CD14-positive monocyte (primary cell): Measurements from ENCODE around the gene SLC10A7. TPM values are rescaled to one million over a fixed set of nuclear protein-coding genes. Genes with fewer than 3 reads are reported as not detected.

ENCODE experiments used
- DNase-seq, 3 donors: peaks; one replicate each; pipeline ENCODE4 v3.0.0-alpha.2; 2011 to 2022
- H2AFZ ChIP-seq: 2 replicates; pipeline ENCODE4 v1.6.0; 2012; ENCODE audit warnings: mild to moderate bottlenecking, low read depth, low read length, inconsistent platforms; ENCODE audit not compliant: insufficient read depth, poor library complexity, severe bottlenecking
- H3K27ac ChIP-seq, 2 donors: 1 replicate in 1 of 2; 2 replicates in 1 of 2; pipeline ENCODE4 v1.5.1; 2012 to 2013; ENCODE audit warnings: low read length in 2 of 2, control low read depth in 1 of 2, inconsistent platforms in 1 of 2, low read depth in 1 of 2, mild to moderate bottlenecking in 1 of 2
- H3K27me3 ChIP-seq, 2 donors: one replicate each; pipeline versions ENCODE4 v1.6.0 to v1.6.1; 2011 to 2013; ENCODE audit warnings: low read length in 2 of 2; ENCODE audit not compliant: control insufficient read depth in 2 of 2, insufficient read depth in 2 of 2
- H3K36me3 ChIP-seq, 2 donors: replicated peaks in 1 of 2; 1 replicate in 1 of 2; 2 replicates in 1 of 2; pipeline versions ENCODE4 v1.5.1 to v1.6.1; 2012 to 2013; ENCODE audit warnings: low read length in 2 of 2, control low read depth in 1 of 2, inconsistent platforms in 1 of 2, mild to moderate bottlenecking in 1 of 2; ENCODE audit not compliant: insufficient read depth in 2 of 2, control insufficient read depth in 1 of 2
- H3K4me1 ChIP-seq, 2 donors: 1 replicate in 1 of 2; 2 replicates in 1 of 2; pipeline versions ENCODE4 v1.5.1 to v1.6.1; 2012 to 2013; ENCODE audit warnings: low read length in 2 of 2, control low read depth in 1 of 2, inconsistent platforms in 1 of 2, mild to moderate bottlenecking in 1 of 2, moderate library complexity in 1 of 2; ENCODE audit not compliant: insufficient read depth in 2 of 2, control insufficient read depth in 1 of 2
- H3K4me2 ChIP-seq: replicated peaks from 2 replicates; pipeline ENCODE3; 2012; ENCODE audit warnings: low read length, moderate library complexity, mild to moderate bottlenecking; ENCODE audit not compliant: poor library complexity, severe bottlenecking; ENCODE audit errors: extremely low read depth
- H3K4me3 ChIP-seq, 3 experiments: fragments of 200-600 bp in 1 of 3; sonication (generic) in 1 of 3; replicated peaks in 1 of 3; 1 replicate in 2 of 3; 2 replicates in 1 of 3; pipeline ENCODE4 v1.5.1; 2011 to 2013; ENCODE audit warnings: low read length in 3 of 3, mild to moderate bottlenecking in 3 of 3, control low read depth in 2 of 3, low read depth in 2 of 3, inconsistent platforms in 1 of 3, moderate library complexity in 1 of 3
- H3K79me2 ChIP-seq: 2 replicates; pipeline ENCODE4 v1.6.0; 2012; ENCODE audit warnings: mild to moderate bottlenecking, control low read depth, inconsistent platforms, low read length, moderate library complexity; ENCODE audit not compliant: insufficient read depth
- H3K9ac ChIP-seq: 2 replicates; pipeline ENCODE4 v1.6.0; 2017; ENCODE audit warnings: low read length, mild to moderate bottlenecking; ENCODE audit not compliant: insufficient read depth, poor library complexity, severe bottlenecking
- H3K9me3 ChIP-seq, 2 donors: replicated peaks in 1 of 2; 1 replicate in 1 of 2; 2 replicates in 1 of 2; pipeline versions ENCODE4 v1.5.1 to v1.6.1; 2012 to 2013; ENCODE audit warnings: low read length in 2 of 2, control low read depth in 1 of 2; ENCODE audit not compliant: control insufficient read depth in 1 of 2, insufficient read depth in 1 of 2
- H4K20me1 ChIP-seq: 2 replicates; pipeline ENCODE4 v1.6.0; 2012; ENCODE audit warnings: mild to moderate bottlenecking, low read length, control low read depth, moderate library complexity; ENCODE audit not compliant: insufficient read depth
- H3K27ac Mint-ChIP-seq, 7 donors: one replicate each; pipeline ENCODE4 v1.8.0; 2020; ENCODE audit warnings: mild to moderate bottlenecking in 7 of 7, mixed read lengths in 7 of 7, moderate library complexity in 6 of 7, inconsistent platforms in 2 of 7
- H3K27me3 Mint-ChIP-seq, 3 donors: one replicate each; pipeline ENCODE4 v1.8.0; 2021 to 2022; ENCODE audit warnings: low read depth in 3 of 3, mild to moderate bottlenecking in 3 of 3, mixed read lengths in 3 of 3, moderate library complexity in 3 of 3, inconsistent platforms in 1 of 3
- H3K36me3 Mint-ChIP-seq, 2 donors: one replicate each; pipeline ENCODE4 v1.8.0; 2020; ENCODE audit warnings: mixed read lengths in 2 of 2, inconsistent platforms in 1 of 2, mild to moderate bottlenecking in 1 of 2
- H3K4me1 Mint-ChIP-seq: one replicate; pipeline ENCODE4 v1.8.0; 2020; ENCODE audit warnings: mild to moderate bottlenecking, mixed read lengths
- H3K4me3 Mint-ChIP-seq, 2 donors: one replicate each; pipeline ENCODE4 v1.8.0; 2020; ENCODE audit warnings: mild to moderate bottlenecking in 2 of 2, mixed read lengths in 2 of 2, moderate library complexity in 1 of 2
- H3K9me3 Mint-ChIP-seq, 7 donors: one replicate each; pipeline ENCODE4 v1.8.0; 2020 to 2022; ENCODE audit warnings: mixed read lengths in 7 of 7, mild to moderate bottlenecking in 6 of 7, moderate library complexity in 6 of 7, inconsistent platforms in 2 of 7
- WGBS: methylation state at CpG from one replicate; pipeline ENCODE4 v1.1.5; 2013; ENCODE audit warnings: missing lambda C conversion rate; ENCODE audit not compliant: insufficient coverage; 5-methylcytosine and 5-hydroxymethylcytosine counted together
- intact Hi-C, 2 donors: fragments of 100-400 bp; cut with micrococcal nuclease; formaldehyde crosslinking; loops; one replicate each; pipeline versions ENCODE4 v1.15.0 to v1.15.1; 2023
- polyA plus RNA-seq, 3 donors: library from polyadenylated mRNA; depleted of rRNA in 1 of 3; unstranded in 2 of 3; stranded (reverse) in 1 of 3; fragments of 300-500 nt in 2 of 3; fragments of >200 nt in 1 of 3; fragmentation: Illumina TruSeq in 2 of 3; gene quantifications; 1 replicate in 2 of 3; 2 replicates in 1 of 3; pipeline ENCODE4 v1.2.3, GENCODE V29; 2012 to 2021
- TF ChIP-seq, protein P1 (sequence below): fragments of 200-600 bp; IDR thresholded peaks from one replicate; pipeline ENCODE4 v1.8.0; 2022; ENCODE audit warnings: antibody characterized with exemption, mild to moderate bottlenecking

SLC10A7 gene
- polyA plus RNA-seq, 3 donors = 6.6 to 8.3 (median 6.8) TPM

DNA sequence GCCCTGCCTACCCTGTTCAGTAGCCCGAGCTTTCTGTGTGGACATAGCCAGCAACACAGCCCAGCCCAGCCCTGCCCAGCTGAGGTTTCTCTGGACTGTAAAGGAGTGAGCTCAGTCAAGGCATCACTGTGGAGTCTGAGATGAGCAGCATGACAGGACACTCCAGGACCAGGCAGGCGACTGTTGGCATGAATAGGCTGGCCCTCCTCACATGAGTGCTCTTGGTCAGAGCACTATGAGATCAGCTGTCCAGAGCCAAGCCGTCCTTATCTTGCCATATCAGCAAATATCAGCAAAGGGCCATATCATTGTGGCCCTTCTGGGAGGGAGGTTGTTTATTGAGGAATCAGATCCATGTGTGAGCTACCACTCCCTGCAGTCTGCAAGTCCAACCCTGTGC lies 276.5 kb downstream of the SLC10A7 start:
- H3K27me3 Mint-ChIP-seq = peaks cover 4 to 7% (median 6%) of the 10 kb centered on the region in 3 donors
- Histone ChIP-seq H3K4me2 (no peak overlapping the region), H3K36me3 (no peaks in the 10 kb centered on the region), H3K9ac (no peak overlapping the region), H3K4me3 (no peak overlapping the region), H3K27ac (no peak overlapping the region), H3K4me1 (peaks cover 0 to 3% of the 10 kb centered on the region in 2 donors), H2AFZ (no peak overlapping the region), H3K9me3 (no peaks in the 10 kb centered on the region), H3K27me3 (no peaks in the 10 kb centered on the region), H4K20me1 (no peaks in the 10 kb centered on the region), H3K79me2 (no peaks in the 10 kb centered on the region)
- H3K4me3 Mint-ChIP-seq = no peak overlapping the region
- no peak for DNase-seq
- TF ChIP-seq, protein P1, sequence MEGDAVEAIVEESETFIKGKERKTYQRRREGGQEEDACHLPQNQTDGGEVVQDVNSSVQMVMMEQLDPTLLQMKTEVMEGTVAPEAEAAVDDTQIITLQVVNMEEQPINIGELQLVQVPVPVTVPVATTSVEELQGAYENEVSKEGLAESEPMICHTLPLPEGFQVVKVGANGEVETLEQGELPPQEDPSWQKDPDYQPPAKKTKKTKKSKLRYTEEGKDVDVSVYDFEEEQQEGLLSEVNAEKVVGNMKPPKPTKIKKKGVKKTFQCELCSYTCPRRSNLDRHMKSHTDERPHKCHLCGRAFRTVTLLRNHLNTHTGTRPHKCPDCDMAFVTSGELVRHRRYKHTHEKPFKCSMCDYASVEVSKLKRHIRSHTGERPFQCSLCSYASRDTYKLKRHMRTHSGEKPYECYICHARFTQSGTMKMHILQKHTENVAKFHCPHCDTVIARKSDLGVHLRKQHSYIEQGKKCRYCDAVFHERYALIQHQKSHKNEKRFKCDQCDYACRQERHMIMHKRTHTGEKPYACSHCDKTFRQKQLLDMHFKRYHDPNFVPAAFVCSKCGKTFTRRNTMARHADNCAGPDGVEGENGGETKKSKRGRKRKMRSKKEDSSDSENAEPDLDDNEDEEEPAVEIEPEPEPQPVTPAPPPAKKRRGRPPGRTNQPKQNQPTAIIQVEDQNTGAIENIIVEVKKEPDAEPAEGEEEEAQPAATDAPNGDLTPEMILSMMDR = no peak
- H3K9me3 Mint-ChIP-seq = no peaks in the 10 kb centered on the region
- H3K36me3 Mint-ChIP-seq = no peaks in the 10 kb centered on the region
- 100% methylated on average over 2 of the region's 3 CpGs for WGBS
- peaks cover 7% of the 10 kb centered on the region for H3K4me1 Mint-ChIP-seq
- intact Hi-C loops = no loop called here
- H3K27ac Mint-ChIP-seq = no peak overlapping the region

DNA sequence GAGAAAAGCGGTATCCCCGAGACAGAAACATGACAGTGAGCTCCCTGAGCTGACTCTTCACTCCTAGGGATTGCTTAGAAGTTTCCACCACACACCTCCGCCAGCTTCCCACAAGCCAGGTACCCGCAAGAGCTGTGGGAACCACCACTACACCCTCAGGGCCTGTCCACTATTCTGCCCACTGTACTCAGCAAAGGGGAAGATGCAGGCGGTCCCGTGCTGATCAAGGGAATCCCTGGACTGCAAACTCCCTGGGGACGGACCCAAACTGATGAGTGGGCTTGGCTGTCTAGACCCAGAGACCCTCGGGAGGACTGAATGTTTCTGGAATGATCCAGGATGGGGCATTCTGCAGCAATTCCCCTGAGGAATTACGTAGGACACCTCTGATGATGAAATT lies 277.2 kb downstream of the SLC10A7 start:
- WGBS = 89% methylated on average over 7 of the region's 9 CpGs
- no peaks in the 10 kb centered on the region for H3K36me3 Mint-ChIP-seq
- Histone ChIP-seq H2AFZ (no peak overlapping the region), H3K79me2 (no peaks in the 10 kb centered on the region), H4K20me1 (no peaks in the 10 kb centered on the region), H3K36me3 (no peaks in the 10 kb centered on the region), H3K9me3 (no peaks in the 10 kb centered on the region), H3K4me1 (peaks cover 0 to 3% of the 10 kb centered on the region in 2 donors), H3K27ac (no peak overlapping the region), H3K4me2 (no peak overlapping the region), H3K4me3 (no peak overlapping the region), H3K27me3 (no peaks in the 10 kb centered on the region), H3K9ac (no peak overlapping the region)
- intact Hi-C loops = no loop called here
- H3K4me3 Mint-ChIP-seq = no peak overlapping the region
- TF ChIP-seq, protein P1 = no peak
- DNase-seq = no peak
- peaks cover 7% of the 10 kb centered on the region for H3K4me1 Mint-ChIP-seq
- peaks cover 6 to 7% (median 7%) of the 10 kb centered on the region in 3 donors for H3K27me3 Mint-ChIP-seq
- H3K27ac Mint-ChIP-seq = peak overlapping the region in 2 of 7 donors; percentile 6 to 79
- H3K9me3 Mint-ChIP-seq = no peaks in the 10 kb centered on the region
